Activated T-helper 1 cell treated with anti-CD3 and anti-CD28 coated beads, Interleukin-12 subunit alpha, Interleukin-12 subunit beta, Interleukin-2, Interleukin-4 antibody, amounts not matched to agents 30 ng/mL and 10 ng/mL and 1 ng/mL, durations not matched to agents 14 hours and 24 hours and 36 hours (primary cell): ENCODE results near the gene C2orf49. TPM values are rescaled to one million over a fixed set of nuclear protein-coding genes. Genes with fewer than 3 reads are reported as not detected.

Experiments used
- DNase-seq: peaks from one replicate; pipeline ENCODE4 v3.0.0; 2021; ENCODE audit warnings: low spot score
- H3K27ac Mint-ChIP-seq: one replicate; pipeline ENCODE4 v1.8.0; 2021; ENCODE audit warnings: mild to moderate bottlenecking, mixed read lengths
- H3K27me3 Mint-ChIP-seq: one replicate; pipeline ENCODE4 v1.8.0; 2022; ENCODE audit warnings: mild to moderate bottlenecking, moderate library complexity, mixed read lengths; ENCODE audit not compliant: insufficient read depth
- H3K36me3 Mint-ChIP-seq: one replicate; pipeline ENCODE4 v1.8.0; 2021; ENCODE audit warnings: low read depth, mixed read lengths
- H3K4me1 Mint-ChIP-seq: one replicate; pipeline ENCODE4 v1.8.0; 2021; ENCODE audit warnings: low read depth, mixed read lengths
- H3K4me3 Mint-ChIP-seq: one replicate; pipeline ENCODE4 v1.8.0; 2021; ENCODE audit warnings: mild to moderate bottlenecking, moderate library complexity, mixed read lengths
- H3K9me3 Mint-ChIP-seq: one replicate; pipeline ENCODE4 v1.8.0; 2021; ENCODE audit warnings: mixed read lengths
- intact Hi-C: fragments of 100-400 bp; cut with micrococcal nuclease; formaldehyde crosslinking; loops from one replicate; pipeline ENCODE4 v1.15.1; 2024
- total RNA-seq: library from RNA; stranded (reverse); gene quantifications from 2 replicates; pipeline ENCODE4 v1.2.3, GENCODE V29; 2022

Gene C2orf49
- total RNA-seq, 1 donor from 2014 or later = 18.5 TPM

DNA sequence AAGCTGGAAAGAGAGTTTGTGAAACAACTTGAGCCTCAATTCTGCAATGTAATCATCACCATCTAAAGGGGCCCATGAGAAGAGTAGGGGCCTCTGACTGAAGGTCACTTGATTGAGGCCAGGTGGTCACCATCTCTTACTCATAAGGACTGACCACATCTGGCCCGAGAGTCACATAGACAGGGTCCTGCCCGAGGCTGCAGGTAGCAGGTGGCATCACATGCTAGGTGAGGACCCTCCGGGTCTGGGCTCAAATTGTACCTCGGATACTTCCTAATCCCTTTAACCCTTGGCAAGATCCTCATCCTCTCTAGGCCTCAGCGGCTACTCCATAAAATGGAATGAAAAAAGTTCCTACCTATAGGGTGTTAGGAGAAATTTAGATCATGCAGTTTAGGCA lies 44.8 kb downstream of the C2orf49 start:
- Mint-ChIP-seq H3K9me3 (no peaks in the 10 kb centered on the region), H3K27ac (no peak overlapping the region), H3K4me3 (no peak overlapping the region), H3K36me3 (no peaks in the 10 kb centered on the region), H3K4me1 (no peaks in the 10 kb centered on the region), H3K27me3 (peaks cover 2% of the 10 kb centered on the region)
- intact Hi-C loops = no loop called here
- DNase-seq = no peak

DNA sequence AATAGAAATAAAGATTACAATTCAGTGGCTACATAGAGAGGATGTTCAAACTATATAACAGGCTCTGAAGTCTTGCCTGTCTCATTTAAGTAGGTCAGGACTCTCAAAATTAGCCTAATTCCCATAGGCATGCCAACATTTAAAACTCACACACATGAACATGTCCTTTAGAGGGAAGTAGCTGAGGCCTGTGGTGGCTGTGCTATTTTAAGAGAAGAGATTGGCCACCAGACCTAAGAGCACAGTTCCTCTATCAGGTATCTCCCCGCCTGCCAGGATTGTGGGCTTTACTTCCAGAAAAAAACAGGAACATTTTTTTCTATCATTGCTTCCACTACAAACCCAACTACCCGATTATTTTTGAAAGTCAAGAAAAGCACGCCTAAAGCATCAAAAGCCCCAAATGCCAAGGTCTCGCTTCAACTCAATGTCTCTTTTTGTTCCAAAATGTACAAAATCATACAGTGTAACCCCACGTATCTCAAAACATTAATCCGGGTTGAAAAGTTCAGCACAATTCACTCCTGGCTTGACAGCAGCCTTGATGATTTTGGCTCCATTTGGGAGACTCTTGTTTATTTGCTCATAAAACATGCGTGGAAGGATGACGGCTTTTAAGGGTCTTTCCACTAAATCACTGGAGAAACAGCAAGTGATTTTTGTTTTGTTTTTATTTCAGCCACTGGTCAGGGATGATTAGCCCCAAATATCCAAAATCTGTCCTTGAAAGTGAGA lies 46.3 kb downstream of the C2orf49 start:
- intact Hi-C loops = no loop called here
- DNase-seq = no peak
- Mint-ChIP-seq H3K36me3 (no peaks in the 10 kb centered on the region), H3K27me3 (peaks cover 2% of the 10 kb centered on the region), H3K9me3 (no peaks in the 10 kb centered on the region), H3K27ac (no peak overlapping the region), H3K4me1 (no peaks in the 10 kb centered on the region), H3K4me3 (no peak overlapping the region)

GRCh38 chr2:105384216-105384615 lies 46.9 kb downstream of the C2orf49 start:
- H3K27ac Mint-ChIP-seq = no peak overlapping the region
- peaks cover 2% of the 10 kb centered on the region for H3K27me3 Mint-ChIP-seq
- no peak overlapping the region for H3K4me3 Mint-ChIP-seq
- H3K4me1 Mint-ChIP-seq = no peaks in the 10 kb centered on the region
- no peaks in the 10 kb centered on the region for H3K9me3 Mint-ChIP-seq
- DNase-seq = no peak
- intact Hi-C loops = no loop called here
- no peaks in the 10 kb centered on the region for H3K36me3 Mint-ChIP-seq

- H3K4me3 Mint-ChIP-seq = no peak overlapping the region
- H3K27ac Mint-ChIP-seq = no peak overlapping the region
- no peaks in the 10 kb centered on the region for H3K9me3 Mint-ChIP-seq
- H3K36me3 Mint-ChIP-seq = no peaks in the 10 kb centered on the region
- H3K27me3 Mint-ChIP-seq = peaks cover 2% of the 10 kb centered on the region
- no peak for DNase-seq
- H3K4me1 Mint-ChIP-seq = no peaks in the 10 kb centered on the region
- intact Hi-C loops = no loop called here
These were observed 47.5 kb downstream of the C2orf49 start for GRCh38 chr2:105384861-105385260.

DNA sequence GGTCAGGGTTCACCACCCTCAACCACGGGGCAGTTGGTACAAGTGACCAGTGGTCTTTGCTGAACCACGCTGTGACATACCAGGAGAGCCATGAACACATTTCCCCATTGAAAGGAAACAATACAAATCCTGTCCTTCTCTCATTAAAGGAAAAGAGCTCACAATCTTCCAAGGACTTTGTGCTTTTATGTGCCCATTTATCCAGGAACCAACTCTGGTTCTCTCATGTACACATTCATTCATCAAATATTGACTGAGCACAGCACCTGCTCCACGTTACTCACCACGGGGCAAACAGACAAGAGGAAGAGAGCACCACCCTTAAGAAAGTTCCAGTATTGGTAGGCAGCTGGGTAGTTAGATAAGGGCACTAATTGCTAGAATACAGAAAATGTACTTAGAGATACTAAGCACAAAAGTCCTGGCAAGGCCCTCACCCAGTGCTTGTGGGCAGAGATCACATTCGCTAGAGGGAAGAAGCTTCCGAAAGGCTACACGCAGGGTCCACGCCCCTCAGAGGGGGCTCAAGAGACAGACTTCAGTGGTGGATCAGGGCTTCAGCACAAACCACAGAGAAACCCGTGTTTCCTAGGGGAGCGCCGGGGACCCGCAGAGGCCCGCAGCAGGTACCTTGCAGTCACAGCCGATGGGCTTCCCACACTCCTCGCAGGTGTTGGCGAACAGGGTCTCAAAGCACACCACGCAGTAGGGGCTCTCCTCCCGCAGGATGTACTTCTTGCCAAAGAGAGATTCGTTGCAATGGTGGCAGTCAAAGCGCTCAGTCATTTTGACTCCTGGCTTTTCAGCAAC lies 48.6 kb downstream of the C2orf49 start:
- Mint-ChIP-seq H3K27ac (no peak overlapping the region), H3K27me3 (peaks cover 2% of the 10 kb centered on the region), H3K9me3 (no peaks in the 10 kb centered on the region), H3K4me3 (no peak overlapping the region), H3K36me3 (no peaks in the 10 kb centered on the region), H3K4me1 (no peaks in the 10 kb centered on the region)
- intact Hi-C loops = no loop called here
- DNase-seq = no peak

DNA sequence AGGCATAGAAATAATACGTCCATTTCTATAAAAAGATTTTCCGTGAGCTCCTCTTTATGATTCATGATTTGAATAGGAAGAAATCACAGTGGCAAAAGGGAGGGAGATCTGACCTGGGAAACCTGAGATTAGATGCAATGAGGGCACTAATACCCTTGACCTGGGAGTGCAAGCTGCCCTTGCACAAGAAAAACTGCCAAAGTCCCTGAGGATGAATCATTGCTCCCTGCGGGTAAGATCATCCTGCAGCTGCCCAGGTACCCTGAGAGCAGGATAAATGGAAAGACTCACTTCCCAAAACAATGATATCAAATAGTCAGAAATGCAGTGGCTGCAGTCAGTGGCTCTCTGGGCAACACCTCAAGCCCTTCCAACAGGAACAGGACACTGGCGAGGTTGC lies 49.9 kb downstream of the C2orf49 start:
- Mint-ChIP-seq H3K9me3 (no peaks in the 10 kb centered on the region), H3K4me3 (no peak overlapping the region), H3K4me1 (no peaks in the 10 kb centered on the region), H3K27ac (no peak overlapping the region), H3K27me3 (peaks cover 2% of the 10 kb centered on the region), H3K36me3 (no peaks in the 10 kb centered on the region)
- no peak for DNase-seq
- intact Hi-C loops = no loop called here

DNA sequence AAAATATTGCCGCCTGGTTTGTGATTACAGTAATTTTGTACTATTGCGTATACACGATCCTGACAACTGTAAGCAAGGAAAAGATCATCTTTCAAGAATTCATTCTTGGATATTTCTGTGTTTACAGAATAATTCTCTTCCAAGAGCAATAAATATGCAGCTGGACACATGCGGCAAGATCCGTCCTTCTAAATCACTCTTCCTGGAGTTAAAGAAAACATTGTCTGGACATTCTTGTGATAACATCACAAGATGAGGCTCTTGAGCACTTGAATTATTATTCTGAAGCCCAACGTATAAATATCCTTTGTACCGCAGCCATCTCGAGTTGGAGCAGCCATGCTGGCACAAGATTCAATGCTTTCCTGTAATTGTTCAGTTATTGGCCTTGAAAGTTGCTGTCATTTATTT lies 51.6 kb downstream of the C2orf49 start:
- no peak for DNase-seq
- Mint-ChIP-seq H3K27me3 (peaks cover 9% of the 10 kb centered on the region), H3K27ac (no peak overlapping the region), H3K4me3 (no peak overlapping the region), H3K9me3 (no peaks in the 10 kb centered on the region), H3K4me1 (no peaks in the 10 kb centered on the region), H3K36me3 (no peaks in the 10 kb centered on the region)
- intact Hi-C loops = no loop called here

GRCh38 chr2:105390454-105390853 lies 53.1 kb downstream of the C2orf49 start:
- Mint-ChIP-seq H3K36me3 (no peaks in the 10 kb centered on the region), H3K9me3 (no peaks in the 10 kb centered on the region), H3K27me3 (peaks cover 7% of the 10 kb centered on the region), H3K27ac (no peak overlapping the region), H3K4me1 (no peaks in the 10 kb centered on the region), H3K4me3 (no peak overlapping the region)
- intact Hi-C loops = no loop called here
- no peak for DNase-seq

GRCh38 chr2:105391058-105391627 lies 53.8 kb downstream of the C2orf49 start:
- no peaks in the 10 kb centered on the region for H3K9me3 Mint-ChIP-seq
- intact Hi-C loops = no loop called here
- no peak for DNase-seq
- no peaks in the 10 kb centered on the region for H3K4me1 Mint-ChIP-seq
- no peak overlapping the region for H3K27ac Mint-ChIP-seq
- no peak overlapping the region for H3K4me3 Mint-ChIP-seq
- peaks cover 7% of the 10 kb centered on the region for H3K27me3 Mint-ChIP-seq
- no peaks in the 10 kb centered on the region for H3K36me3 Mint-ChIP-seq

DNA sequence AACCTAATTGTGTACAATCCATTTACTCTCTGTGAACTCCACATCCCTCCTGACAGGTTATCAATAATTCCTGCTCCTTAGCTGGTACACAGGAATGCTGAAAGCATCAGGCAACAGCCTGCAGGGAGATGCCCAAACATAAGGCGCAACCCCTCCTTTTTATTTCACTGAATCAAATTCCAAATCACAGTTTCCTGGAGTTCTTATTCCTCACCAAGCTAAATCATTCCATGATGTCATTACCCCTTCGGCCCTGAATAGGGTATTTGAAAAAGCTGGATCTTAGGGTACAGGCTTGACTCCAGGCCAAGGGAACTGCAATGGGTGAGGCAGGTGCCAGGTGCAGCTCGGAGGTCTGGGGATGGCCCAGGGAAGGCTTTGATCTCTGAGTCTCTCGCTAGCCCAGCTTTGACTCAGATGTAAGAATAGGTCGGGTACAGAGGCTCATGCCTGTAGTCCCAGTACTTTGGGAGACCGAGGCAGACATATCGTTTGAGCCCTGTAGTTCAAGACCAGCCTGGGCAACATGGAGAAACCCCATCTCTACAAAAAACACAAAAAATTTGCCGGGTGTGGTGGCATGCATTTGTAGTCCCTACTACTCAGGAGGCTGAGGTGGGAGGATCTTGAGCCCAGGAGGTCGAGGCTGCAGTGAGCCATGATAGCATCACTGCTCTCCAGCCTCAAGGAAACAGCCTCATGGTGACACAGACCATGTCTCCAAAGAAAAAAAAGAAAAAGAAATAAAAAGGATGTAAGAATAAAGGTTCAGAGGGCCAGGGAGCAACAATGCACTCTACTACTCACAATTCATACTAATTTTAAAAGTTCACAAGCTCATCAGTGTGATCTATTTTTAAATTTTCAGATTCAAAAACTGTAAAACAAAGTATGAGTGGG lies 54.7 kb downstream of the C2orf49 start:
- Mint-ChIP-seq H3K4me3 (no peak overlapping the region), H3K27me3 (peaks cover 9% of the 10 kb centered on the region), H3K27ac (no peak overlapping the region), H3K9me3 (no peaks in the 10 kb centered on the region), H3K36me3 (no peaks in the 10 kb centered on the region), H3K4me1 (no peaks in the 10 kb centered on the region)
- intact Hi-C loops = no loop called here
- DNase-seq = no peak

DNA sequence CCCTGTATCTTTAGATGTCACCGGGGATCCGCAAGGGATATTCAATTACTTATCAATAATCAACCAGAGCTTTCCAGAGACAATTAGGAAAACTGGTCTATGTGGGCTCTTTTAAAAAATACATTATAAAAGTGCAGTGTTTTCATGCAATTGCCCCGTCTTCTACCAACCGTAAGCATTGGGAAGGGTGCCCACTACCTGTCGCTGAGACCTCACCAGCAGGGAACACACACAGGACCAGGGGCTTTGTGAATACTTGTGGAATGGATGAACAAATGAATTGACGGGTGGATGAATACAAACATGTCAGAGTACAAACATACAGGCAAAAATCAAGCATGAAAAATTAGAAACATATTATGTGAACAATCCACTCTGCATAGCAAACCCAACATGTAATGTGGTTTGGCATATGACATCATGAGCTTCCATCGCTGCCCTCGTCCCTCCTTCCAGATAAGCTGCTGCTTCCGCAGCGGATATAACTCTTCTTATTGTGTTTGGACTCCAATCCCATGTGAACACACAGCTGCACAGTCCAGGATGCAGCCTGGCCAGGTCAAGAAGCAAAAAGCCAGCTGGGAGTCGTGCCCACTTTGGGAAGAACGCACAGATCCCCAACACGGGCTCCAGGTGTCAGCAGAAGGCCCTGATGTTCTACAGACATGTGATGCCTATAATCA lies 56.2 kb downstream of the C2orf49 start:
- H3K27ac Mint-ChIP-seq = no peak overlapping the region
- intact Hi-C loops = no loop called here
- no peak for DNase-seq
- H3K9me3 Mint-ChIP-seq = no peaks in the 10 kb centered on the region
- H3K4me1 Mint-ChIP-seq = peaks cover 4% of the 10 kb centered on the region
- no peaks in the 10 kb centered on the region for H3K36me3 Mint-ChIP-seq
- H3K4me3 Mint-ChIP-seq = no peak overlapping the region
- H3K27me3 Mint-ChIP-seq = peaks cover 21% of the 10 kb centered on the region

DNA sequence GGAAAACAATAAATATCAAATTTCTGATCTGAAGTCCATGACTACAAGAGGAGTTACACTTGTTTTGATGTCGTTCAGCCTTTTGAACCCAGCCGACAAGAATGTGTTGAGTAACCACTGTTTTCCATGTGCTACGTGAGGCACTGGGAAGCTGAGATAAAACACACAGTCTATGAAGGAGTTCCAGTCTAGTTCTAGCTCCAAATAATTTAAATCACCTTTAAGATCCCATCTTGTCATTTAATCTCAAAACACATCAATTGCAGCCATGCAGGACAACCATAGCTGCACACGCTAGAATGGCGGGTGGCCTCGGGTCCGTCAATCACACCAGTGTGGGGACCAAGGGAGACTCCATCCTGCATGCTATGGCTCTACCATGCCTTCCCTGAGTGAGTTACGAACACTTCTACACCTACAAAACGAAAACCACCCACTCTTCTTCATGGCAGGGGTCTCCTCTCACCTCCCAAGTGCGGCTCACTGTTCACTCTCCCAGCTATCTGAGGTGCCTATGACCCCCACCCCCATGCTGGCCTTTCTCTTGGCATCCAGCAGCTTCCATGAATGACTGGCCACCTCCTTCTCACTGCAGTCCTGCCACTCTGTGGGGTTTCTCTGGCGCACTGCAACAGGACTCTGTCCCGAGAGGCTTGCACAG lies 57.7 kb downstream of the C2orf49 start:
- H3K9me3 Mint-ChIP-seq = no peaks in the 10 kb centered on the region
- intact Hi-C loops = loop anchor here (5.0 kb wide), 1 partner anchor 352 kb away; no protein-coding TSS in a partner anchor
- H3K27ac Mint-ChIP-seq = no peak overlapping the region
- DNase-seq = no peak
- H3K36me3 Mint-ChIP-seq = no peaks in the 10 kb centered on the region
- peaks cover 29% of the 10 kb centered on the region for H3K27me3 Mint-ChIP-seq
- H3K4me3 Mint-ChIP-seq = no peak overlapping the region
- H3K4me1 Mint-ChIP-seq = peaks cover 4% of the 10 kb centered on the region
